BE2C (cell line): ENCODE results near the gene CEACAM5.
A peak's percentile ranks its signal among the peaks of the same experiment; 100 is the strongest.
"Not testable (repeated sequence)": the region's sequence is repeated elsewhere in the genome, so short reads cannot be mapped to it uniquely, and the experiment has no call there.

Experiments used
- DNase-seq: peaks from one replicate; pipeline ENCODE4 v3.0.0-alpha.2; 2020
- H3K27me3 ChIP-seq: fragments of 250-450 bp; sonication (Bioruptor Pico); 2 replicates; pipeline ENCODE4 v1.5.1; 2020; ENCODE audit warnings: mild to moderate bottlenecking
- H3K36me3 ChIP-seq: fragments of 250-450 bp; sonication (Bioruptor Pico); 2 replicates; pipeline ENCODE4 v1.5.1; 2020; ENCODE audit warnings: mild to moderate bottlenecking
- H3K4me1 ChIP-seq: fragments of 250-450 bp; sonication (Bioruptor Pico); 2 replicates; pipeline ENCODE4 v1.5.1; 2020
- H3K4me3 ChIP-seq: 2 replicates; pipeline ENCODE4 v1.5.1; 2011; ENCODE audit warnings: low read depth, low read length
- H3K9me3 ChIP-seq: fragments of 250-450 bp; sonication (Bioruptor Pico); 2 replicates; pipeline ENCODE4 v1.5.1; 2020
- TF ChIP-seq, protein P1 (sequence below): IDR thresholded peaks from 2 replicates; pipeline ENCODE4 v1.5.1; 2012; ENCODE audit warnings: mild to moderate bottlenecking, low read depth, low read length

CEACAM5 gene

DNA sequence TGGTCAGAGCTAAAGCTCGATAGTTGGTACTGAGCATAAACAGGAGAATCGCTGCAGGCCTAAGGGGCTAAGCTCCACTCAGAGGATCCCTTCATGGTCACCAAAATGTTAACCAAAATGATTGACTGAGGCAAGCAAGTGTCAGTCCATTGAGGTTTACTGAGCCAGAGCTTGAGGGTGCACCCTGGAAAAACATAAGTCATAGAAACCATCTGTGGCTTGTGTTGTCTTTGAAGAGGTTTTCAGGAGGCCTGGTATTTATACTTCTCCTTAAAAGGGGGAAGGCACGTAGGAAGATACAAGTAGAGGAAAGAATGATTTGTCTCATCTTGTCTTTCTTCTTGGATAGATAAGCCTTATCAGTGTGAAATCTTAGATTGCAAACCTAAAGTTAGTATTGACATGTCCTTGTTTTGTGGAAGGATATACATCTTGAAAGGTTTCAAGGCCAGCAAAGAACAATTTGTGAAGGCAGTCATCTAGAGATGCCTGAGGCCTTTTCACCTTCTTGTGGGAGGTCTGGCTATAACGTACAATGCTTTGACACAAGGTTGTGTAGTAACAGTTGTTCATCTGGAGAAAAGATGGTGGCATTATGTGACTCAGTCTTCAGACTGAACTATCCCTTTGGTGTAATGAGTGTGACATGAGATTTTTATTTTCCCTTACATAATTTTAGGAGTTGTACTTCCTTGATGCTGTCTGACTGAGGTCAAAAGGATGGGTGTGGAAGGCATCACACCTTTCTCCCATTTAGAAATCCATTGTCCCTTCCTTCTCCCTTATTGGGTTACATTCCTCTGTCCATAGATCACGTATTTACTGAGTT lies 32.2 kb downstream of the CEACAM5 start:
- no peaks in the 10 kb centered on the region for H3K4me1 ChIP-seq
- H3K27me3 ChIP-seq = peaks cover 41% of the 10 kb centered on the region
- H3K36me3 ChIP-seq = no peaks in the 10 kb centered on the region
- H3K9me3 ChIP-seq = no peaks in the 10 kb centered on the region
- TF ChIP-seq, protein P1, sequence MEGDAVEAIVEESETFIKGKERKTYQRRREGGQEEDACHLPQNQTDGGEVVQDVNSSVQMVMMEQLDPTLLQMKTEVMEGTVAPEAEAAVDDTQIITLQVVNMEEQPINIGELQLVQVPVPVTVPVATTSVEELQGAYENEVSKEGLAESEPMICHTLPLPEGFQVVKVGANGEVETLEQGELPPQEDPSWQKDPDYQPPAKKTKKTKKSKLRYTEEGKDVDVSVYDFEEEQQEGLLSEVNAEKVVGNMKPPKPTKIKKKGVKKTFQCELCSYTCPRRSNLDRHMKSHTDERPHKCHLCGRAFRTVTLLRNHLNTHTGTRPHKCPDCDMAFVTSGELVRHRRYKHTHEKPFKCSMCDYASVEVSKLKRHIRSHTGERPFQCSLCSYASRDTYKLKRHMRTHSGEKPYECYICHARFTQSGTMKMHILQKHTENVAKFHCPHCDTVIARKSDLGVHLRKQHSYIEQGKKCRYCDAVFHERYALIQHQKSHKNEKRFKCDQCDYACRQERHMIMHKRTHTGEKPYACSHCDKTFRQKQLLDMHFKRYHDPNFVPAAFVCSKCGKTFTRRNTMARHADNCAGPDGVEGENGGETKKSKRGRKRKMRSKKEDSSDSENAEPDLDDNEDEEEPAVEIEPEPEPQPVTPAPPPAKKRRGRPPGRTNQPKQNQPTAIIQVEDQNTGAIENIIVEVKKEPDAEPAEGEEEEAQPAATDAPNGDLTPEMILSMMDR = no peak
- H3K4me3 ChIP-seq = no peak overlapping the region
- DNase-seq = no peak

DNA sequence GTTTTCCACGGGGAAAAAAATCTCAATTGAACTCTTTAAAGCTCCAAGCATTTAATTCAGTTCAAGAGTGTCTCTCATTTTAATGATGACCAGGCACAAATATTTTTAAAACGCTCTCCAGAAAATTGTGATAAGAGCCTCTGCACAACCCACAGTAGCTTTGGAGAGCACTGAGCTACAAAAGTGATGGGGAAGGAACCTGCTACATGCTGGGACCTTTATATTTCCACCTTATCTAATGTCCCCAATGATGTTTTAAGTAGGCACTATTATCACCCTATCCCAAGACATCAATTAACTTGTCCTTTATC lies 32.8 kb downstream of the CEACAM5 start:
- Histone ChIP-seq H3K27me3 (peaks cover 41% of the 10 kb centered on the region), H3K4me3 (no peak overlapping the region), H3K36me3 (no peaks in the 10 kb centered on the region), H3K9me3 (no peaks in the 10 kb centered on the region), H3K4me1 (no peaks in the 10 kb centered on the region)
- DNase-seq = no peak
- TF ChIP-seq, protein P1 = no peak

DNA sequence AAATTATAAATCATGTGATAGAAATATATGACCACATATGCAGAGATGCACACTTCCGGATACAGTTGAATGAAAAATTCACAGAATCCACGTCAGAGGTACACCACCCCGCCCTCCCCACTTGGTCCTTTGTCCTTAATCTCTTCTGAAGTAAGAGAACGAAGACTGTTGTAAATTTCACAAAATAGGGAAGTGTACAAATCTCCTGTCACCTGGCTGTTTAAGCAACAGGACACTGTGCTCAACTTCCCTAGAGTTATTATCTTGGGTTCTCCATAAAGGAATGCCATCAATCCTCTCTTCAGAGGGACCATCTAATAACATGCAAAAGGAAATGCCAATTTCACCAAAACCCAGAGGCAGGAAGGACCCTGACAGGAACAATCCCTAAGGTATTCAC lies 36.4 kb downstream of the CEACAM5 start:
- TF ChIP-seq, protein P1 = no peak
- Histone ChIP-seq H3K9me3 (no peaks in the 10 kb centered on the region), H3K4me3 (no peak overlapping the region), H3K4me1 (no peaks in the 10 kb centered on the region), H3K27me3 (peaks cover 46% of the 10 kb centered on the region), H3K36me3 (no peaks in the 10 kb centered on the region)
- no peak for DNase-seq

DNA sequence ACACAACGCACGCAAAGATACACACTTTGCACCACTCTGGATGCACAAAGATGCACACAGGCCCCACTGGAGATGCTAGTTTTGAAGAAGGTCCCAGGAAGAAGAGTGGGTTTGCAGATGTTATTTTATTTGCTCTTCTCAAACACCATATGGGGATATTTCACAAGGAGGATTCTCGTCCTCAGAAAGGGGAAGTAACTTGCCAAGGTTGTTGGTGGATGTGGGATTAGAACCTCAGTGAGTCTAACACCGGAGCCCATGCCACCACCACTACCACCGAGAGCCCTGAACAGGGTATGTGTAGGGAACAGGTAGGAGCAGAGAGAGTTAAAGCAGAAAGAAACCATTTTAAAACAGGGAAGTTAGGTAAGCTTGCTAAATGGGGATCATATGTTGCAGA lies 37.3 kb downstream of the CEACAM5 start:
- no peak for DNase-seq

DNA sequence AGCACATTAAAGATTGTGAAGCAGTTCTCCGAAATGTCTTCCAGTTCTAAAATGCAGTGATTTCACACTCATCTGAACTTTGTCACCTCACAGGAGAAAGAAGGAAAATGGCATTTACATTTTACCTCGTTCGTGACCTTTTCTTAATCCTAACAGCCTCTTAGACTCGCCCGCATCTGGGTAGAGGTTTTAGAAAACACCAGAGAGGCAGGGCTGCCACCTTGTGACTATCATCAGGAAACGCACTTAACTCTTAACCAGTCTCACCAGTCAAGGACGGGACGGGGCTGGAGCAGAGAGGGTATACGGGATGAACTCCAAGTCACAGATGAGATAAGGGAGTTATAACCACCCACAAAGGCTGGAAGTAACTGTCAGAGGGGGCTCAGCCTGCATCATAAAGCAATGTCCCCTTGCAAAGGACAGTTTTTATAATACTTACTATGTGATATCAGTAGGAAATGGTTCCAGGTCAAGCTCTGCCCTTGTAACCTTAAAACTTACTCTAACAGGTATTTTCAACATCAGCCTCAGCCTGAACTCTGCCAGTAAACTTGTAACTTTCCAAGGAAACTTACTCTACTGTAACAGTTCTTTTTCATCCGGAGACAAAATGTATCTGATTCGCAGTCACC lies 38.3 kb downstream of the CEACAM5 start:
- Histone ChIP-seq H3K27me3 (peaks cover 45% of the 10 kb centered on the region), H3K9me3 (no peaks in the 10 kb centered on the region), H3K4me3 (no peak overlapping the region), H3K36me3 (no peaks in the 10 kb centered on the region), H3K4me1 (no peaks in the 10 kb centered on the region)
- peak; percentile 45 for DNase-seq
- TF ChIP-seq, protein P1 = peak; percentile 63

More for the DNA sequence above, 37.3 kb downstream of the CEACAM5 start:
- Histone ChIP-seq H3K4me1 (no peaks in the 10 kb centered on the region), H3K36me3 (no peaks in the 10 kb centered on the region), H3K9me3 (no peaks in the 10 kb centered on the region), H3K4me3 (no peak overlapping the region), H3K27me3 (peaks cover 42% of the 10 kb centered on the region)
- TF ChIP-seq, protein P1 = no peak

DNA sequence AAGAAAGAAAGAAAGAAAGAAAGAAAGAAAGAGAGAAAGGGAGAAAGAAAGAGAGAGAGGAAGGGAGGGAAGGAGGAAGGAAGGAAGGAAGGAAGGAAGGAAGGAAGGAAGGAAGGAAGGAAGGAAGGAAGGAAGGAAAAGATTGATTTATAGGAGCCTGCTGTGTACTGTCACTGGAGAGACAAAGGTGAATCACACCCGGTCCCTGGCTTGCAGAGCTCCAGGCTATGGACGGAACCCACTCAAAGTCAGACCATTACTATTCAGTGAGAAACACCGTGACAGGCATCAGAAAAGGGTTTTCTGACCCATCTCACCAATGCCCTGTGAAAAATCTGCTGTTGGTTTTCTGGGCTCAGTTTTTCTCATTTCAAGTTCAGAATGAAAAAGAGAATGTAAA lies 39.6 kb downstream of the CEACAM5 start:
- Histone ChIP-seq H3K36me3 (no peaks in the 10 kb centered on the region), H3K9me3 (no peaks in the 10 kb centered on the region), H3K4me3 (no peak overlapping the region), H3K4me1 (no peaks in the 10 kb centered on the region), H3K27me3 (peaks cover 54% of the 10 kb centered on the region)
- TF ChIP-seq, protein P1 = no peak
- DNase-seq = no peak

DNA sequence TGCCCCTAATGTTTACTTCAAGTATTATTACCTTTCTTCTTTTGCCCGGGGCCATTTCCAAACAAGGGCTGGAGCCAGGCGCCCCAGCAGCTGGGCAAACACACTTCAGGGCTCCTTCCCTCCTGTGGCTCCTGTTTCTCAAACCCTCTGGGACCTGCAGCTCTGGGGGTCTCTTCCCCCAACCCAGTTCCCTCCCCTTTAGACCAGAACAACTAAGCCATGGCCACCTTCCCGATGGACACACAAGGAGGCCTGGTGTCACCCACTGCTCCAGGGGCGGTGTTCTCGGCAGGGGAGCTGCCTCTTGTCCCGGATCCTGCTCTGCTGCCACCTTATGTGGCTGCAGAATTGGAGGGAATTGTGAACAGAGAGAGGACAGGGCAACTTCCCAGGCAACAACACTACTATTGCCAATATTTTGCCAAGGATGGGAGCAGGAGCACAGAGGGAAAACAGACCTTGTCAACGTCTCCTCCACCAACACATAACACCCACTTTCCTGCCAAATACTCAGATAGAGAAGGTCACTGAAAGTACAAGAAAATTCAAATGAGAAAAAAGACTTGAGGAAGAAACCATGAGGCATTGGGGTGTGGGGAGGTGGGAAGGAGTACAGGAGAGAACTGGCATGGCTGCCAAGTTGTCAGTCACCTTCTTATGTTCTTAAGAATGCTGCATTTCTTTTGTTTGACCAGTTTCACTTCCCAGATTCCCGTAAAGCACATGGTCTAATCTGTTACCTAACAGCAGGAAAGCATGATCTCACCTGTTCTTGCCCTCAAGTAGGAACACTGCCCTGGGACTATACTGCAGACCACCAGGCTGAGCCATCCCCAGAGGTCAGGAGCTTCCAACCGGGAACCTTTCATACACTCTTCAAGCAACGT lies 42.1 kb downstream of the CEACAM5 start:
- H3K4me3 ChIP-seq, H3K4me1 ChIP-seq, H3K36me3 ChIP-seq, DNase-seq, H3K9me3 ChIP-seq: not testable (repeated sequence)
- peaks cover 53% of the 10 kb centered on the region for H3K27me3 ChIP-seq
